Bronchial epithelial cell (primary cell): Measurements from ENCODE around the gene ZNF667. TPM values are rescaled to one million over a fixed set of nuclear protein-coding genes. Genes with fewer than 3 reads are reported as not detected.
A peak's percentile ranks its signal among the peaks of the same experiment; 100 is the strongest.

Experiments
- DNase-seq: peaks from one replicate; pipeline ENCODE4 v3.0.0-alpha.2; 2010; ENCODE audit warnings: low read depth
- FAIRE-seq: peaks from 2 replicates; lab custom pipeline; 2011; peaks lifted over from hg19 to GRCh38; lab: Jason Lieb, UNC
- H3K27me3 ChIP-seq: 2 replicates; pipeline ENCODE4 v1.5.1; 2011; ENCODE audit warnings: low read length; ENCODE audit not compliant: control insufficient read depth, insufficient read depth
- H3K36me3 ChIP-seq: 2 replicates; pipeline ENCODE4 v1.5.1; 2011; ENCODE audit warnings: low read length; ENCODE audit not compliant: control insufficient read depth, insufficient read depth
- H3K4me3 ChIP-seq: 2 replicates; pipeline ENCODE4 v1.5.1; 2011; ENCODE audit warnings: mild to moderate bottlenecking, low read depth, low read length, control low read depth
- total RNA-seq: library from RNA; depleted of rRNA; stranded (reverse); fragments of >200 nt; gene quantifications from 2 replicates; pipeline ENCODE4 v1.2.1, GENCODE V29; 2014
- TF ChIP-seq, protein P1 (sequence below): IDR thresholded peaks from 2 replicates; pipeline ENCODE4 v1.5.1; 2011; ENCODE audit warnings: mild to moderate bottlenecking, moderate library complexity, low read length, control low read depth, inconsistent platforms; ENCODE audit not compliant: insufficient read depth, severe bottlenecking

ZNF667 gene
- total RNA-seq, 1 donor from 2014 or later, result 2.6 TPM

DNA sequence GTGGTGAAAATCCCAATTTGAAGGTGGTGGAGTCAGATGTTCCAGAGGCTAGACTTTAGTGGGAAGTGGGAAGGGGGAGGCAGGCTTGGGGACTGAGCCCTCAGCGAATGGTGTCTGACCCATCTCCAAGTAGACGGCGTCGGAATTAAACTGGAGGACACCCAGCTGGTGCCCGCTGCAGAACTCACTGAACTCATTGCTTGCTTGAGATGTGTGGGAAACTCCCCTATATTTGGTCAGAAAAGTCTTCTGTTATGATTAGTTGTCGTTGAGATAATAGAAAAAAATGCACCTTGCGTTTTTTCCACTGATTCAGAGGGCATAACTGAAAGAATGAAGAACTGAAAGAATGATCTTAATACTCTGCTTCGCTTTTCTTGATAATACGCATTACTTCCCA, 73.9 kb downstream of the ZNF667 start:
- H3K27me3 ChIP-seq, result no peaks in the 10 kb centered on the region
- DNase-seq, result no peak
- H3K4me3 ChIP-seq, result peak overlapping the region; percentile 60
- H3K36me3 ChIP-seq, result no peaks in the 10 kb centered on the region
- FAIRE-seq, result no peak
- TF ChIP-seq, protein P1, sequence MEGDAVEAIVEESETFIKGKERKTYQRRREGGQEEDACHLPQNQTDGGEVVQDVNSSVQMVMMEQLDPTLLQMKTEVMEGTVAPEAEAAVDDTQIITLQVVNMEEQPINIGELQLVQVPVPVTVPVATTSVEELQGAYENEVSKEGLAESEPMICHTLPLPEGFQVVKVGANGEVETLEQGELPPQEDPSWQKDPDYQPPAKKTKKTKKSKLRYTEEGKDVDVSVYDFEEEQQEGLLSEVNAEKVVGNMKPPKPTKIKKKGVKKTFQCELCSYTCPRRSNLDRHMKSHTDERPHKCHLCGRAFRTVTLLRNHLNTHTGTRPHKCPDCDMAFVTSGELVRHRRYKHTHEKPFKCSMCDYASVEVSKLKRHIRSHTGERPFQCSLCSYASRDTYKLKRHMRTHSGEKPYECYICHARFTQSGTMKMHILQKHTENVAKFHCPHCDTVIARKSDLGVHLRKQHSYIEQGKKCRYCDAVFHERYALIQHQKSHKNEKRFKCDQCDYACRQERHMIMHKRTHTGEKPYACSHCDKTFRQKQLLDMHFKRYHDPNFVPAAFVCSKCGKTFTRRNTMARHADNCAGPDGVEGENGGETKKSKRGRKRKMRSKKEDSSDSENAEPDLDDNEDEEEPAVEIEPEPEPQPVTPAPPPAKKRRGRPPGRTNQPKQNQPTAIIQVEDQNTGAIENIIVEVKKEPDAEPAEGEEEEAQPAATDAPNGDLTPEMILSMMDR, result no peak

DNA sequence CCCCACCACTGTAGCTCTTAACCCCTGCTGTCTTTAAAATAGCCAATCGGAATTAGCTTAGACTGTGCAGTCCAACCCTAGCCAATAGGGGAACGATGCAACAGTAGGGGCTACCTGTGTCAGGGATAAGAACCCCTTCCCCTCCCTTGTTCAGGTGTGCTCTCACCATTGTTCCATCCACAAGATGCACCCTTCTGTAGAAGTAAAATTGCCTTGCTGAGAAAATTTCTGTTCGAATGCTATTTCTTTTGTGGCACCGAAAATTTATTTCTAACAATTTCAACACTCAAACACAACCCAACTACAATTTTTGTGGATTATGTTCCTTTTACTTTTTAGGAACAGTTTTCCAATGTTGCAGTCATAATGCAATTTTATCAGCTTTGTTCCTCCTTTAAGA, 76.7 kb downstream of the ZNF667 start:
- FAIRE-seq (no peak), DNase-seq (no peak)
- TF ChIP-seq, protein P1, result no peak
- Histone ChIP-seq H3K4me3 (no peak overlapping the region), H3K27me3 (no peaks in the 10 kb centered on the region), H3K36me3 (no peaks in the 10 kb centered on the region)

DNA sequence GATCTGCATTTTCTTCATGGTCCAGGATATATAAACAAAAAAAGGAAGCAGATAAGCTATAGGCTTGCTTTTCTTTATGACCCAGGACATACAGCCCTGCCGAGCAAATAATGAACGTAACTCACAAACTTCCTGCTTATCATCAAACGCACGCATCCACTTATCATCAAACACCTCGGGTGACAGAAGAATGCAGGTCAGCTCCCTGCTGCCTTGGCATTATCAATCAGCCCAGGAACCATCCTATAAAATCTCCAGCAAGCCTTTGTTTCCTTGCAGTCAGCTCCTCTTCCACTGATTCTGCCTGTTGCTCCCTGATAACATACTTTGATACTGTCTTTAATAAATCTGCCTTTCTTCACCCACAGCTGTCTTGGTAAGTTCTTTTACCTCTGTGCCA, 78.3 kb downstream of the ZNF667 start:
- no peak for FAIRE-seq
- Histone ChIP-seq H3K4me3 (no peak overlapping the region), H3K36me3 (no peaks in the 10 kb centered on the region), H3K27me3 (no peaks in the 10 kb centered on the region)
- DNase-seq, result no peak
- TF ChIP-seq, protein P1, result no peak

DNA sequence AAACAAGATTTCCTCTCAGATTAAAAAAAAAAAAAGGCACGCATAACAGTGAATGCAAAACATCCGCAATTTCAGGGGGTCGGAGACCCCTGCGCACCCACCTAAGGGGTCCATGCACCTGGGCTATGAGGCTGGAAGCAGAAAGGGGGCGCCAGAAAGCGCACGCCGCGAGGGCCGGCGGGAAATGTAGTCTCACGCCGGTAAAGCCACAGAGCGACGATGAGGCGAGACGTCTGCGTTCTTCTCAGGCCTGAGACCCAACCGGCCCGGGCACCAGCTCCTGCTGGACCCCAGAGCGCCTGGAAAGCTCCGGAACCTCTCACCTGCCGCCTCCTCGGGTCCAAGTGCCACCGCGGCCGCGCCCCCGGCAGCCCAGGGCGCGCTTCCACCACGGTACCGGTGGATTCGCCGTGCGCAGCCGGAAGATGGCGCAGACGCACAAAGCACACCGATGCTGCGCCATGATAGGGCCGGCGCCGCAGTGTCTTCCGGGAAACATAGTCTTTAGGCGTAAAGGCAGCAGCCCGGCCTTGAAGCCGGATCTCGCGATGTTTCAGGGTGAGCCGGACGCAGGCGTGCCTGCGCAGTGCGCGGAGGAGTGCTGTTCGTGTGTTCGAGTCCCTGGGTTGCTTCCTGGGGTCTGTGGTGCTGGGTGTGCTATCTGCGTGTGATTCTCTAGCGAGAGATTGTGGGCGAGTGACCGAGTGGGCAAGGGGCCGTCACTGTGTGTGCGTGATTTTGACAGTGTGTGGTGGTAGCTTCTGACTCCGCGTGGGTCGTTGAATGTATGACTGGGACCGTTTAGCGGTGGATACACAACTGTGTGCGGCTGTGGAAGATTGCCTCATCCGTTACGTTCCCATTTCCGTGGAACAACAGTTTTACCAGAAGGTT, 83.8 kb downstream of the ZNF667 start, which contains the start of gene ZNF582:
TSS of gene ZNF582 (minus strand) at position 416 of the 894 bp plus-strand sequence. CDS start 1,782 bp downstream, outside the sequence.
- TF ChIP-seq, protein P1, result peak; percentile 66
- Histone ChIP-seq H3K27me3 (no peaks in the 10 kb centered on the region), H3K36me3 (no peaks in the 10 kb centered on the region), H3K4me3 (peak within 1 kb of the TSS; percentile 79)
- peak; percentile 86 for DNase-seq
- peak; percentile 80 for FAIRE-seq

Other genes starting within 250 kb of the ZNF667 start
- not detected in 2 replicates for gene EDDM13, start 204.6 kb downstream of the ZNF667 start, total RNA-seq
- gene ZSCAN5A, start 162.5 kb downstream of the ZNF667 start, total RNA-seq, result 4.9 and 5.0 TPM in 2 replicates
- gene ZNF582, start 83.8 kb downstream of the ZNF667 start, total RNA-seq, result 1.1 and 2.4 TPM in 2 replicates
- gene ZNF583, start 73.0 kb downstream of the ZNF667 start, total RNA-seq, result 2.9 and 3.4 TPM in 2 replicates
- gene ZNF471, start 30.5 kb upstream of the ZNF667 start, total RNA-seq, result 1.3 and 3.1 TPM in 2 replicates
- 5.3 and 7.4 TPM in 2 replicates for gene ZFP28, start 61.6 kb upstream of the ZNF667 start, total RNA-seq
- gene ZNF470, start 90.1 kb upstream of the ZNF667 start, total RNA-seq, result 2.9 and 4.4 TPM in 2 replicates
- 5.6 and 6.1 TPM in 2 replicates for gene ZNF71, start 118.0 kb upstream of the ZNF667 start, total RNA-seq
- 0.13 TPM in 1 of 2 replicates, not detected in the other for gene SMIM17, start 165.8 kb upstream of the ZNF667 start, total RNA-seq
- gene ZNF835, start 194.4 kb upstream of the ZNF667 start, total RNA-seq, result under 0.01 TPM in 2 replicates